Lung (tissue), 12 donors: Measurements from ENCODE around the gene CLCN2. TPM values are rescaled to one million over a fixed set of nuclear protein-coding genes. Genes with fewer than 3 reads are reported as not detected.

ENCODE experiments used
- ATAC-seq: fragments of 200-7000 bp; cut with Tn5 transposase; one replicate; pipeline ENCODE4 v1.9.1; 2020; ENCODE audit warnings: moderate number of reproducible peaks; ENCODE audit not compliant: insufficient read depth, low FRiP score
- DNase-seq, 3 donors: peaks; one replicate each; pipeline ENCODE4 v3.0.0-alpha.2; 2013 to 2017
- H3K27ac ChIP-seq, 2 donors: one replicate each; pipeline ENCODE4 v1.5.1; 2013; ENCODE audit warnings: mild to moderate bottlenecking in 2 of 2, moderate library complexity in 2 of 2, control low read depth in 1 of 2, inconsistent platforms in 1 of 2, low read depth in 1 of 2, low read length in 1 of 2
- H3K27me3 ChIP-seq, 3 donors: one replicate each; pipeline ENCODE4 v1.5.1; 2013; ENCODE audit warnings: low read length in 2 of 3; ENCODE audit not compliant: control insufficient read depth in 3 of 3, insufficient read depth in 3 of 3
- H3K36me3 ChIP-seq, 4 donors: one replicate each; pipeline ENCODE4 v1.5.1; 2013; ENCODE audit warnings: low read length in 4 of 4, mild to moderate bottlenecking in 1 of 4, moderate library complexity in 1 of 4; ENCODE audit not compliant: control insufficient read depth in 4 of 4, insufficient read depth in 4 of 4
- H3K4me1 ChIP-seq, 5 donors: one replicate each; pipeline ENCODE4 v1.5.1; 2013; ENCODE audit warnings: low read length in 5 of 5, mild to moderate bottlenecking in 2 of 5, moderate library complexity in 1 of 5; ENCODE audit not compliant: control insufficient read depth in 5 of 5, insufficient read depth in 5 of 5
- H3K4me3 ChIP-seq: one replicate; pipeline ENCODE4 v1.5.1; 2013; ENCODE audit warnings: mild to moderate bottlenecking, control low read depth, moderate library complexity
- H3K9ac ChIP-seq, 2 donors: one replicate each; pipeline ENCODE4 v1.5.1; 2013; ENCODE audit warnings: low read length in 2 of 2, control low read depth in 1 of 2; ENCODE audit not compliant: insufficient read depth in 1 of 2
- H3K9me3 ChIP-seq, 4 donors: one replicate each; pipeline ENCODE4 v1.5.1; 2013; ENCODE audit warnings: low read length in 3 of 4, mild to moderate bottlenecking in 1 of 4, moderate library complexity in 1 of 4; ENCODE audit not compliant: control insufficient read depth in 4 of 4, insufficient read depth in 3 of 4
- CTCF ChIP-seq: IDR thresholded peaks from 2 replicates; pipeline ENCODE4 v1.5.1; 2012; ENCODE audit warnings: mild to moderate bottlenecking; ENCODE audit errors: control extremely low read depth, extremely low read depth
- WGBS, 2 donors: extraction: QIAGEN DNeasy Blood & Tissue Kit; methylation state at CpG; one replicate each; pipeline ENCODE4 v1.1.7; 2013; 5-methylcytosine and 5-hydroxymethylcytosine counted together
- polyA plus RNA-seq, 2 donors: library from polyadenylated mRNA; stranded (reverse); fragments of 200-250 nt; gene quantifications; one replicate each; pipeline ENCODE4 v1.2.1, GENCODE V29; 2013
- total RNA-seq, 2 donors: library from RNA; depleted of rRNA in 1 of 2; stranded (reverse); fragments of >200 nt in 1 of 2; gene quantifications; one replicate each; pipeline ENCODE4 v1.2.1, GENCODE V29; 2014 to 2021
- donor health status: control.
- donor health status: control.
- donor health status: Bipolar disorder and iron deficiency.
- donor health status: healthy.
- donor health status: DM: yes; HTN: yes; CAD: no.

The CLCN2 gene
- total and polyA plus RNA-seq, 4 donors = 2.7 to 8.7 (median 5.4) TPM

DNA sequence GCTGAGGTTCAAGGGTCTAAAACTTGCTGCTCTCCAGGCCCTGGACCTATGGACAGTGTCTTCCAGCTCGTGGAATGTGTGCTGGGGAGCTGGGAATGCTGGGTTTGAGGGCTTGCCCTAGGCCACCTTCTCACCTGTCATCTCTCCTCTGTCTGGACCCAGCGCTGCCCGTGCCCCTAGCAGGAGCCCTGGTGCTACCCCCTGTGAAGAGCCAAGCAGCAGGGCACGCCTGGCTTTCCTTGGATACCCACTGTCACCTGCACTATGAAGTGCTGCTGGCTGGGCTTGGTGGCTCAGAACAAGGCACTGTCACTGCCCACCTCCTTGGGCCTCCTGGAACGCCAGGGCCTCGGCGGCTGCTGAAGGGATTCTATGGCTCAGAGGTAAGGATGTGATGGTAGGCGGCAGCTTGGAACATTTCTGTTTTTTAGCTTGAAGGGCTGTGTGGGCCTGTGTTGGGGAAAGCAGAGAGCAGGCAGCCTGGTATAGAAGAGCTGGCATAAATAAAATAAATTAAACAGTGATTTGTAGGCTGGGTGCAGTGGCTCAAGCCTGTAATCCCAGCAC, 23.5 kb upstream of the CLCN2 start:
- Histone ChIP-seq H3K4me1 (peaks cover 0 to 16% (median 2%) of the 10 kb centered on the region in 5 donors), H3K9ac (no peak overlapping the region), H3K27me3 (peaks cover 3 to 15% (median 5%) of the 10 kb centered on the region in 3 donors), H3K4me3 (no peak overlapping the region), H3K9me3 (peaks cover 0 to 6% (median 0%) of the 10 kb centered on the region in 4 donors), H3K27ac (no peak overlapping the region), H3K36me3 (no peaks in the 10 kb centered on the region)
- ATAC-seq (no peak), DNase-seq (no peak)
- TF ChIP-seq CTCF = no peak
- 92 to 95% methylated on average over 8 of the region's 8 CpGs for WGBS, 2 donors

DNA sequence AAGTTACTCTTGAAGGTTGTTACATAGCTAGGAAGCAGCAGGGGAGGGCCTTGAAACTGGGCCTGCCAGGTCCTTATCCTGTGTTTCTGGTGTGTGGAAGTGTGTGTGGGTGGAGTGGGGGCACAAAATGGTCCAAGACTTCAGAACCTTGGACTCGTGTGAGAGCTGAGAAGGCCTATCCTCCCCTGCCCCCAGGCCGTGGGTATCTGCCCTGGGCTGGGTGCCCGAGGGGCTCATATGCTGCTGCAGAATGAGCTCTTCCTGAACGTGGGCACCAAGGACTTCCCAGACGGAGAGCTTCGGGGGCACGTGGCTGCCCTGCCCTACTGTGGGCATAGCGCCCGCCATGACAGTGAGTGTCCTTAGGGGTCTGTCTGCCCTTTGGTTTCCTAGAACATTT, 22.9 kb upstream of the CLCN2 start:
- 81 to 84% methylated on average over 9 of the region's 9 CpGs for WGBS, 2 donors
- DNase-seq (no peak), ATAC-seq (no peak)
- Histone ChIP-seq H3K27me3 (peaks cover 3 to 16% (median 5%) of the 10 kb centered on the region in 3 donors), H3K4me3 (no peak overlapping the region), H3K27ac (no peak overlapping the region), H3K36me3 (no peaks in the 10 kb centered on the region), H3K9me3 (peaks cover 0 to 6% (median 0%) of the 10 kb centered on the region in 4 donors), H3K4me1 (peaks cover 0 to 18% (median 2%) of the 10 kb centered on the region in 5 donors), H3K9ac (no peak overlapping the region)
- TF ChIP-seq CTCF = no peak

- Histone ChIP-seq H3K4me3 (no peak overlapping the region), H3K27ac (no peak overlapping the region), H3K36me3 (no peaks in the 10 kb centered on the region), H3K4me1 (peaks cover 0 to 29% (median 2%) of the 10 kb centered on the region in 5 donors), H3K9me3 (peaks cover 0 to 5% (median 0%) of the 10 kb centered on the region in 4 donors), H3K27me3 (peaks cover 3 to 19% (median 5%) of the 10 kb centered on the region in 3 donors), H3K9ac (no peak overlapping the region)
- 93 to 95% methylated on average over 15 of the region's 15 CpGs for WGBS, 2 donors
- DNase-seq (no peak), ATAC-seq (no peak)
- TF ChIP-seq CTCF = no peak
These were observed 21.8 kb upstream of the CLCN2 start for GRCh38 chr3:184383033-184383740.
